HepG2 (cell line): ENCODE data around the gene SEPHS1. TPM values are rescaled to one million over a fixed set of nuclear protein-coding genes. Genes with fewer than 3 reads are reported as not detected.

ENCODE experiments used
- BRF2 ChIP-seq: sonication (generic); formaldehyde crosslinking; IDR thresholded peaks from 2 replicates; pipeline ENCODE4 v1.8.1; 2022; ENCODE audit warnings: mild to moderate bottlenecking, missing genetic modification reagents
- HNF4A ChIP-seq: sonication (generic); formaldehyde crosslinking; IDR thresholded peaks from 2 replicates; pipeline ENCODE4 v1.4.0; 2020; ENCODE audit warnings: missing genetic modification reagents
- HNRNPK ChIP-seq: fragments of 200-400 bp; formaldehyde crosslinking; IDR thresholded peaks from 2 replicates; pipeline ENCODE4 v1.6.1; 2018; ENCODE audit warnings: low read length, low read depth, moderate library complexity, mild to moderate bottlenecking; ENCODE audit not compliant: poor library complexity, severe bottlenecking
- HNRNPLL ChIP-seq: fragments of 200-400 bp; formaldehyde crosslinking; IDR thresholded peaks from 2 replicates; pipeline ENCODE4 v1.6.1; 2017; ENCODE audit warnings: mild to moderate bottlenecking, low read depth, low read length; ENCODE audit not compliant: poor library complexity, severe bottlenecking
- MYC ChIP-seq: sonication (generic); formaldehyde crosslinking; IDR thresholded peaks from 2 replicates; pipeline ENCODE4 v1.9.0; 2021; ENCODE audit warnings: missing genetic modification reagents, borderline replicate concordance
- PATZ1 ChIP-seq: sonication (generic); formaldehyde crosslinking; IDR thresholded peaks from 2 replicates; pipeline ENCODE4 v1.4.0; 2020; ENCODE audit warnings: missing genetic modification reagents
- REXO4 ChIP-seq: sonication (generic); formaldehyde crosslinking; IDR thresholded peaks from 2 replicates; pipeline ENCODE4 v1.8.0; 2022; ENCODE audit warnings: missing genetic modification reagents, mild to moderate bottlenecking, borderline replicate concordance
- SPEN ChIP-seq: sonication (generic); formaldehyde crosslinking; IDR thresholded peaks from 2 replicates; pipeline ENCODE4 v1.5.1; 2020; ENCODE audit warnings: low read depth, mild to moderate bottlenecking, missing genetic modification reagents
- WIZ ChIP-seq: sonication (generic); formaldehyde crosslinking; IDR thresholded peaks from 2 replicates; pipeline ENCODE4 v1.5.1; 2020; ENCODE audit warnings: mild to moderate bottlenecking, missing genetic modification reagents
- YY1 ChIP-seq: IDR thresholded peaks from 2 replicates; pipeline ENCODE4 v1.6.1; 2011; ENCODE audit warnings: low read length, low read depth, moderate library complexity, mild to moderate bottlenecking; ENCODE audit not compliant: insufficient read depth, insufficient replicate concordance
- ZNF567 ChIP-seq: sonication (generic); formaldehyde crosslinking; IDR thresholded peaks from 2 replicates; pipeline ENCODE4 v1.8.1; 2023; ENCODE audit warnings: mild to moderate bottlenecking, missing genetic modification reagents, borderline replicate concordance
- ZNF609 ChIP-seq: sonication (generic); formaldehyde crosslinking; IDR thresholded peaks from 2 replicates; pipeline ENCODE4 v1.4.0; 2020; ENCODE audit warnings: mild to moderate bottlenecking, missing genetic modification reagents, borderline replicate concordance
- polyA plus RNA-seq, 8 experiments: library from polyadenylated mRNA; depleted of rRNA in 3 of 8; stranded (reverse) in 7 of 8; unstranded in 1 of 8; fragments of >200 nt; fragmentation: Illumina TruSeq in 4 of 8; extraction: Trizol in 4 of 8; gene quantifications; 2 replicates each; pipeline versions ENCODE4 v1.2.1 to v1.2.3, GENCODE V29; 2011 to 2016; ENCODE audit warnings: low read depth in 4 of 8, missing spikeins in 1 of 8, mixed read lengths in 1 of 8; ENCODE audit not compliant: insufficient read depth in 1 of 8
- total RNA-seq, 5 experiments: library from RNA; depleted of rRNA; stranded (reverse); fragments of >200 nt; fragmentation: Illumina TruSeq; extraction: Trizol; gene quantifications; 2 replicates each; pipeline ENCODE4 v1.2.3, GENCODE V29; 2016; ENCODE audit warnings: low read depth in 1 of 5
- TF ChIP-seq, protein P1 (sequence below): sonication (generic); formaldehyde crosslinking; IDR thresholded peaks from 2 replicates; pipeline ENCODE4 v1.5.1; 2020; ENCODE audit warnings: missing genetic modification reagents, mild to moderate bottlenecking, borderline replicate concordance
- TF ChIP-seq, protein P2 (sequence below): IDR thresholded peaks from 2 replicates; pipeline ENCODE4 v1.6.1; 2018; ENCODE audit warnings: missing genetic modification reagents, mild to moderate bottlenecking, missing compliant biosample characterization

SEPHS1 gene
- total and polyA plus RNA-seq, 2 of the 13 experiments (the other 11 are each of a cell fraction or from before 2014, with no cell fraction given) = 57.8 to 61.5 TPM

DNA sequence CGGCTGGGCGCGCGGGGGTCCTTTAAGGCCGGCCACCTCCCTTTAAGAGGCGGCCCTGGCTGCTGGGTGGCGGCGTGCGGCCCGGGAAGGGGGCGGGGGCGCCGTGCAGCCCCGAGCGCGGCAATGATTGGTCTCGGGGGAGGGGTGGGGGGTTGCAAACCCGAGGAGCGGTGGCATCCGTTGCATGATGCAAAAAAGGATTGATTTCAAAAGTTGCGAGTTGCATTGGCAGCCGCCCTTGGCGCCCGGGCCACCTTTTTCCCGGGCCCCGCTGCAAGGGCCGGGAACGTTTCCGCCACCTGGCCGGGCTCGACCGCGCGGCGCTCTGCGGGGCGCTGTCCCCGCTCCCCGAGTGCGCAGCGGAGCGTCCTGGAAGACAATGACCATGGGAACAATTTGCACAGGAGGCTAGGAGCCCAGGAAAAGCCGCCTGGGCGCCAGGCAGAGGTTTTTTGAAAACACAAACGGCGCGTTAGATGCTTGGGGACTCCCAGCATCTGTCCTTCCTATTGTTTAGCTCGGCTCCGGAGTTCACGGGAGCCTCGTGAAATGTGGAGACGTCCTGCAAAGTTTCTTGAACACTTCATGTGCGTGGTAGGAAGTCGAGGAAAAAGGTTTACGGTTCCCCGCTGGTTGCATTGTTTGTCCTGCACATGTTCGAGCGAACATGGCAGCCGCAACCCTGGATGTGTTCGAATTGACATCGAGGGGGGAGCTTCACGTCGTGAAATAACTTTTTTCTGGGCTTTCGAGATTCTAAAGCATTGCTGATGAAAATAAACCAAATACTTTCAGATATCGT lies at the start of gene SEPHS1 (continued):
- TF ChIP-seq, protein P1, sequence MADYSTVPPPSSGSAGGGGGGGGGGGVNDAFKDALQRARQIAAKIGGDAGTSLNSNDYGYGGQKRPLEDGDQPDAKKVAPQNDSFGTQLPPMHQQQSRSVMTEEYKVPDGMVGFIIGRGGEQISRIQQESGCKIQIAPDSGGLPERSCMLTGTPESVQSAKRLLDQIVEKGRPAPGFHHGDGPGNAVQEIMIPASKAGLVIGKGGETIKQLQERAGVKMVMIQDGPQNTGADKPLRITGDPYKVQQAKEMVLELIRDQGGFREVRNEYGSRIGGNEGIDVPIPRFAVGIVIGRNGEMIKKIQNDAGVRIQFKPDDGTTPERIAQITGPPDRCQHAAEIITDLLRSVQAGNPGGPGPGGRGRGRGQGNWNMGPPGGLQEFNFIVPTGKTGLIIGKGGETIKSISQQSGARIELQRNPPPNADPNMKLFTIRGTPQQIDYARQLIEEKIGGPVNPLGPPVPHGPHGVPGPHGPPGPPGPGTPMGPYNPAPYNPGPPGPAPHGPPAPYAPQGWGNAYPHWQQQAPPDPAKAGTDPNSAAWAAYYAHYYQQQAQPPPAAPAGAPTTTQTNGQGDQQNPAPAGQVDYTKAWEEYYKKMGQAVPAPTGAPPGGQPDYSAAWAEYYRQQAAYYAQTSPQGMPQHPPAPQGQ (CRISPR knock-in tag) = no peak
- TF ChIP-seq ZNF609 = peak; percentile 22; the same call in 1 of the 2 replicates
- peak; percentile 34 for TF ChIP-seq YY1
- 0 out of 2 replicates have a peak, but pooled peaks have one; percentile 25 for TF ChIP-seq ZNF567 (CRISPR knock-in tag)
- peak; percentile 85 for TF ChIP-seq MYC (CRISPR knock-in tag)
- TF ChIP-seq HNF4A = peak; percentile 29; the same call in 1 of the 2 replicates
- TF ChIP-seq REXO4 (CRISPR knock-in tag) = no peak
- TF ChIP-seq PATZ1 = peak; percentile 82
- no peak for TF ChIP-seq HNRNPK
- peak; percentile 45; the same call in 1 of the 2 replicates for TF ChIP-seq BRF2 (CRISPR knock-in tag)
- no peak for TF ChIP-seq WIZ (CRISPR knock-in tag)
- peak; percentile 58; the same call in 1 of the 2 replicates for TF ChIP-seq SPEN (CRISPR knock-in tag)
- TF ChIP-seq, protein P2, sequence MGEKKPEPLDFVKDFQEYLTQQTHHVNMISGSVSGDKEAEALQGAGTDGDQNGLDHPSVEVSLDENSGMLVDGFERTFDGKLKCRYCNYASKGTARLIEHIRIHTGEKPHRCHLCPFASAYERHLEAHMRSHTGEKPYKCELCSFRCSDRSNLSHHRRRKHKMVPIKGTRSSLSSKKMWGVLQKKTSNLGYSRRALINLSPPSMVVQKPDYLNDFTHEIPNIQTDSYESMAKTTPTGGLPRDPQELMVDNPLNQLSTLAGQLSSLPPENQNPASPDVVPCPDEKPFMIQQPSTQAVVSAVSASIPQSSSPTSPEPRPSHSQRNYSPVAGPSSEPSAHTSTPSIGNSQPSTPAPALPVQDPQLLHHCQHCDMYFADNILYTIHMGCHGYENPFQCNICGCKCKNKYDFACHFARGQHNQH (CRISPR knock-in tag) = peak; percentile 53; the same call in 1 of the 2 replicates
- TF ChIP-seq HNRNPLL = peak; percentile 65
